Cerebellar nuclear complex (tissue), 1 donor: ENCODE results near the gene USP3.
A peak's percentile ranks its signal among the peaks of the same experiment; 100 is the strongest.
"Not testable (repeated sequence)": the region's sequence is repeated elsewhere in the genome, so short reads cannot be mapped to it uniquely, and the experiment has no call there.

Source experiments
- DNase-seq, 2 experiments: peaks; one replicate each; lab custom pipeline; 2025; lab: John Stamatoyannopoulos, UW

The USP3 gene

GRCh38 chr15:63513728-63514127, 9.3 kb downstream of the USP3 start:
- no peak for DNase-seq

- no peak for DNase-seq
Observed at GRCh38 chr15:63514531-63514943, 10.1 kb downstream of the USP3 start.

GRCh38 chr15:63517202-63517601, 12.8 kb downstream of the USP3 start:
- DNase-seq = no peak

GRCh38 chr15:63517628-63518027, 13.2 kb downstream of the USP3 start:
- no peak for DNase-seq

GRCh38 chr15:63519041-63519440, 14.6 kb downstream of the USP3 start:
- no peak for DNase-seq

- DNase-seq = no peak
Observed at GRCh38 chr15:63519548-63520178, 15.3 kb downstream of the USP3 start.

- DNase-seq = not testable (repeated sequence)
Observed at GRCh38 chr15:63520462-63520861, 16.1 kb downstream of the USP3 start.

GRCh38 chr15:63522225-63522578, 17.8 kb downstream of the USP3 start:
- no peak for DNase-seq

GRCh38 chr15:63523306-63523990, 19.1 kb downstream of the USP3 start:
- DNase-seq = no peak

GRCh38 chr15:63524316-63525015, 20.1 kb downstream of the USP3 start:
- no peak for DNase-seq

GRCh38 chr15:63526401-63526800, 22.0 kb downstream of the USP3 start:
- no peak for DNase-seq

- no peak for DNase-seq
Observed at GRCh38 chr15:63528138-63528659, 23.8 kb downstream of the USP3 start.

GRCh38 chr15:63530235-63530634, 25.8 kb downstream of the USP3 start:
- no peak for DNase-seq

GRCh38 chr15:63530752-63531299, 26.4 kb downstream of the USP3 start:
- DNase-seq = no peak

- DNase-seq = no peak
Observed at GRCh38 chr15:63531586-63531985, 27.2 kb downstream of the USP3 start.

- DNase-seq = no peak
Observed at GRCh38 chr15:63532307-63532744, 27.9 kb downstream of the USP3 start.

- DNase-seq = not testable (repeated sequence)
Observed at GRCh38 chr15:63534888-63535287, 30.5 kb downstream of the USP3 start.

- no peak for DNase-seq
Observed at GRCh38 chr15:63535689-63536088, 31.3 kb downstream of the USP3 start.

- DNase-seq = no peak
Observed at GRCh38 chr15:63538876-63539275, 34.5 kb downstream of the USP3 start.

GRCh38 chr15:63539521-63539920, 35.1 kb downstream of the USP3 start:
- no peak for DNase-seq

- DNase-seq = no peak
Observed at GRCh38 chr15:63539998-63540397, 35.6 kb downstream of the USP3 start.

GRCh38 chr15:63540449-63540848, 36.1 kb downstream of the USP3 start:
- peak in 1 of 2 experiments; percentile 27 for DNase-seq
